ENCODE measurements around the gene TBC1D14. TPM values are rescaled to one million over a fixed set of nuclear protein-coding genes. Genes with fewer than 3 reads are reported as not detected.
A peak's percentile ranks its signal among the peaks of the same experiment; 100 is the strongest.

Gene TBC1D14
- total RNA-seq, 1 experiment from 2014 or later, result 35.2 TPM

- 0 out of 2 replicates have a peak, but pooled peaks cover 2% of the 10 kb centered on the region for H3K36me3 ChIP-seq (ENCODE audit: insufficient read depth, low read length)
- H3K4me1 ChIP-seq (ENCODE audit: low read length), result no peaks in the 10 kb centered on the region
- no peaks in the 10 kb centered on the region for H3K9me3 ChIP-seq (ENCODE audit: low read length)
- H3K4me3 ChIP-seq (ENCODE audit: low read length), result no peak overlapping the region
- H3K4me2 ChIP-seq (ENCODE audit: low read depth, low read length, poor library complexity, severe bottlenecking), result no peak overlapping the region
- H3K79me2 ChIP-seq (ENCODE audit: low read length), result no peaks in the 10 kb centered on the region
- no peak overlapping the region for H2AFZ ChIP-seq (ENCODE audit: low read length)
- H3K9me2 ChIP-seq (replicated peaks; ENCODE audit: insufficient read depth, low read length), result no peaks in the 10 kb centered on the region
- no peak overlapping the region for H3K27ac ChIP-seq (ENCODE audit: low read length)
- no peaks in the 10 kb centered on the region for H4K20me1 ChIP-seq (ENCODE audit: insufficient read depth, low read depth, low read length)
- no peak for DNase-seq
- H3K9ac ChIP-seq (ENCODE audit: low read length), result no peak overlapping the region
- H3K27me3 ChIP-seq (ENCODE audit: low read length), result no peaks in the 10 kb centered on the region
Measured at GRCh38 chr4:7029212-7029611, 119.6 kb downstream of the TBC1D14 start.

DNA sequence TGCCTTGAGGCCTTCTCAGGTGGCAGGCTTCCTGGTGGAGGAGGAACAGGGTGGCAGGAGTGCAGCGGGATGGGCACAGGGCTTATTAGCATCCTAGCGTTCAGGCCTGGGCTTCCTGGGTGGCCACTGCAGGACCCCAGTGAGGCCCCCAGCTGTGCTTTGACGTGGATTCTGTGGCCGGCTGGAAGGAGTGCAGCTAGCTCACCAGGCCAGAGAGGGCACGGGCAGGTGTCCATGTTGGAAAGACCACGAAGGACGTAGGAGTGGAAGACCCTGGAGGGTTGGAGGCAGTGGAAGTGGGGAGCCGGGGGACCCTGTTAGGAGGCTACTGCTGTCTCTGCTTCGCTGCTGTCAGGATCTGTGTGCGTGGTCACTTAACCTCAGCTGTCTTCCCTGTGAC is 120.3 kb downstream of the TBC1D14 start:
- Histone ChIP-seq H3K4me1 (ENCODE audit: low read length) (no peaks in the 10 kb centered on the region), H3K9me2 (replicated peaks; ENCODE audit: insufficient read depth, low read length) (no peaks in the 10 kb centered on the region), H3K27me3 (ENCODE audit: low read length) (no peaks in the 10 kb centered on the region), H4K20me1 (ENCODE audit: insufficient read depth, low read depth, low read length) (no peaks in the 10 kb centered on the region), H3K4me2 (ENCODE audit: low read depth, low read length, poor library complexity, severe bottlenecking) (no peak overlapping the region), H3K27ac (ENCODE audit: low read length) (no peak overlapping the region), H3K36me3 (ENCODE audit: insufficient read depth, low read length) (0 out of 2 replicates have a peak, but pooled peaks cover 2% of the 10 kb centered on the region), H3K9ac (ENCODE audit: low read length) (no peak overlapping the region), H3K4me3 (ENCODE audit: low read length) (no peak overlapping the region), H3K79me2 (ENCODE audit: low read length) (no peaks in the 10 kb centered on the region), H3K9me3 (ENCODE audit: low read length) (no peaks in the 10 kb centered on the region), H2AFZ (ENCODE audit: low read length) (no peak overlapping the region)
- DNase-seq, result no peak

DNA sequence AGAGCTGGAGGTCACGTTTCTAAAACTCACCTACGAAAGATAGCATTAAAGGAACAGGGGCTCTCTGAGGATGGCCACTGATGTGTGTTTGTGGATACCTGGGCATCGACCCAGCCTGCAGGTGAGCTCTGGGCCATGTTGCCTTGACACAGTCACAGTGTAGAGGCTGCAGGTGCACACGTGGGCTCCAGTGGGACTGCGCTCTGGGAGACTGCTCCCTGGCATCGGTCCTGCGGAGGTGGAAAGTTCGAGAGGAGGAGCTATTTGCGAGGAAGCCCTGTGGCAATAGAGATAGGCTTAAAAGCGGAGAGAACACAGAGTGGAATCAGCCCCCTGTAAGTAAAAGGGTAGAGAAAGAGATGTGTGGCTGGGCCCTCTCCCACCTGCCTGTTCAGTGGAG is 121.2 kb downstream of the TBC1D14 start:
- H3K27ac ChIP-seq (ENCODE audit: low read length), result no peak overlapping the region
- H2AFZ ChIP-seq (ENCODE audit: low read length), result no peak overlapping the region
- H3K4me2 ChIP-seq (ENCODE audit: low read depth, low read length, poor library complexity, severe bottlenecking), result no peak overlapping the region
- no peaks in the 10 kb centered on the region for H3K9me3 ChIP-seq (ENCODE audit: low read length)
- 0 out of 2 replicates have a peak, but pooled peaks cover 2% of the 10 kb centered on the region for H3K36me3 ChIP-seq (ENCODE audit: insufficient read depth, low read length)
- DNase-seq, result no peak
- H3K9ac ChIP-seq (ENCODE audit: low read length), result no peak overlapping the region
- H3K4me1 ChIP-seq (ENCODE audit: low read length), result no peaks in the 10 kb centered on the region
- no peaks in the 10 kb centered on the region for H4K20me1 ChIP-seq (ENCODE audit: insufficient read depth, low read depth, low read length)
- H3K27me3 ChIP-seq (ENCODE audit: low read length), result no peaks in the 10 kb centered on the region
- no peaks in the 10 kb centered on the region for H3K9me2 ChIP-seq (replicated peaks; ENCODE audit: insufficient read depth, low read length)
- no peaks in the 10 kb centered on the region for H3K79me2 ChIP-seq (ENCODE audit: low read length)
- H3K4me3 ChIP-seq (ENCODE audit: low read length), result no peak overlapping the region

DNA sequence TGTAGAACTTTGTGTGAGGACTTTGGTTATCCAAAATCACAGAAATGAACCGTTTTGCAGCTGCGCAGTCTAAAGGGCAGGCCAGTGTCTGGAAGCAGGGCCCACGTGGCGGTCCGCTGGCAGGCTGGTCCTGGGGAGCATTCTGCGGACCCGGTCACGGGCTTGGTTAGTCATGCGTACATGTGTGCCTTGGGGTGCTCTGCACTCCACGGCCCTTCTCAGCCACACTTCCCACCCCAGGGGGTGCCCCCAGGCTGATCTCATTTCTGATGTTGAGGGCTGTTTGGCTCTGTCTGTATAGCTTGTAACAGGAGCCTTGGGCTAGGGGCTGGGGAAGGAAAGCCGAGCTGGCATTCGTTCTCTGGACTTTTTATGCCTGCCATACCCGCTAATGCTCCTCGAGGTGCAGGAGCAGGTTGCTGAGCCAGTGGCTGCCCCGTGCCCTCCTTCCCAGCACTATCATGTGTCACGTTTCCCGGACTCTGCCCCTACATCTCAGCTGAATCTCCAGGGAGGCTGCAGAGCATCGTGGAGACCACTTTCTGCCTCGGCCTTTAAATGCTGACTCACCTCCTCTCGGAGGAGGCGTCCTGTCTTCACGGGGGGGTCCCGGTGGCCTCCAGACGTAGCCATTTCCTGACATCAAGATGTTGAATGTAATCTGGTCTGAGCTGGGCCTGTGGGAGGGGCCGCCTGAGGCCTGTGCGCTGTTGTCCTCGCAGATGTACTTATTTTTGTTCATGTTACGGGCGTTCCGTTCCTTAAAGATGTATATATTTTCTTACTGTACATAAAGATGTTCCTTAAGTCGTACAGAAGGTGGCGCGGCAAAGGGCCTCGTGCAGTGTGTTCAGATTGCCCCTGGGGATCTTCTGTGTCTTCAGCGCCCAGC is 122.2 kb downstream of the TBC1D14 start:
- no peak overlapping the region for H3K9ac ChIP-seq (ENCODE audit: low read length)
- no peak for DNase-seq
- no peak overlapping the region for H3K4me2 ChIP-seq (ENCODE audit: low read depth, low read length, poor library complexity, severe bottlenecking)
- 0 out of 2 replicates have a peak, but pooled peaks cover 2% of the 10 kb centered on the region for H3K36me3 ChIP-seq (ENCODE audit: insufficient read depth, low read length)
- no peak overlapping the region for H3K4me3 ChIP-seq (ENCODE audit: low read length)
- no peak overlapping the region for H2AFZ ChIP-seq (ENCODE audit: low read length)
- H4K20me1 ChIP-seq (ENCODE audit: insufficient read depth, low read depth, low read length), result no peaks in the 10 kb centered on the region
- H3K79me2 ChIP-seq (ENCODE audit: low read length), result no peaks in the 10 kb centered on the region
- H3K27me3 ChIP-seq (ENCODE audit: low read length), result no peaks in the 10 kb centered on the region
- no peaks in the 10 kb centered on the region for H3K4me1 ChIP-seq (ENCODE audit: low read length)
- no peak overlapping the region for H3K27ac ChIP-seq (ENCODE audit: low read length)
- H3K9me3 ChIP-seq (ENCODE audit: low read length), result no peaks in the 10 kb centered on the region
- no peaks in the 10 kb centered on the region for H3K9me2 ChIP-seq (replicated peaks; ENCODE audit: insufficient read depth, low read length)

DNA sequence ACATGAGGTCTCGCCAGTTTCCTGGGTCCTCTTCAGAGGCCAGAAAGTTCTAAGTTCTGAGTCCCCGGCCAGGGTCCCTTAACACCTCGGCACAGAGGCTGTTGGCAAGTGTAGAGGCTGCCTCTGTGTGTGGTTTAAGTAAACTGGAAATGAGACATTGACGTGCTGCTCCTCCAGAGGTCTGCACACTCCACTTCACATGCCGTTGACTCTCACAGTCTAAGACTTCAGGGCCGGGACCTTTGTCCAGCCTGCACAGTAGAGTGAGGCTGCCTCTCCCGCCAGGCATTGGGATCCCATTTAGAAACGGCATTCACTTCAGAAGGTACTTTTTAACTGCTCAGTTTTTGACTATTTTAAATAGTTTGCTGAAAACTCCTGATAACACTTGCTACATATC is 123.0 kb downstream of the TBC1D14 start:
- Histone ChIP-seq H3K36me3 (ENCODE audit: insufficient read depth, low read length) (no peaks in the 10 kb centered on the region), H3K27ac (ENCODE audit: low read length) (no peak overlapping the region), H3K79me2 (ENCODE audit: low read length) (no peaks in the 10 kb centered on the region), H3K9me2 (replicated peaks; ENCODE audit: insufficient read depth, low read length) (no peaks in the 10 kb centered on the region), H3K9me3 (ENCODE audit: low read length) (no peaks in the 10 kb centered on the region), H2AFZ (ENCODE audit: low read length) (no peak overlapping the region), H3K4me2 (ENCODE audit: low read depth, low read length, poor library complexity, severe bottlenecking) (no peak overlapping the region), H3K4me3 (ENCODE audit: low read length) (no peak overlapping the region), H3K27me3 (ENCODE audit: low read length) (no peaks in the 10 kb centered on the region), H3K4me1 (ENCODE audit: low read length) (no peaks in the 10 kb centered on the region; the same call in 1 of the 2 replicates), H4K20me1 (ENCODE audit: insufficient read depth, low read depth, low read length) (no peaks in the 10 kb centered on the region), H3K9ac (ENCODE audit: low read length) (no peak overlapping the region)
- no peak for DNase-seq

DNA sequence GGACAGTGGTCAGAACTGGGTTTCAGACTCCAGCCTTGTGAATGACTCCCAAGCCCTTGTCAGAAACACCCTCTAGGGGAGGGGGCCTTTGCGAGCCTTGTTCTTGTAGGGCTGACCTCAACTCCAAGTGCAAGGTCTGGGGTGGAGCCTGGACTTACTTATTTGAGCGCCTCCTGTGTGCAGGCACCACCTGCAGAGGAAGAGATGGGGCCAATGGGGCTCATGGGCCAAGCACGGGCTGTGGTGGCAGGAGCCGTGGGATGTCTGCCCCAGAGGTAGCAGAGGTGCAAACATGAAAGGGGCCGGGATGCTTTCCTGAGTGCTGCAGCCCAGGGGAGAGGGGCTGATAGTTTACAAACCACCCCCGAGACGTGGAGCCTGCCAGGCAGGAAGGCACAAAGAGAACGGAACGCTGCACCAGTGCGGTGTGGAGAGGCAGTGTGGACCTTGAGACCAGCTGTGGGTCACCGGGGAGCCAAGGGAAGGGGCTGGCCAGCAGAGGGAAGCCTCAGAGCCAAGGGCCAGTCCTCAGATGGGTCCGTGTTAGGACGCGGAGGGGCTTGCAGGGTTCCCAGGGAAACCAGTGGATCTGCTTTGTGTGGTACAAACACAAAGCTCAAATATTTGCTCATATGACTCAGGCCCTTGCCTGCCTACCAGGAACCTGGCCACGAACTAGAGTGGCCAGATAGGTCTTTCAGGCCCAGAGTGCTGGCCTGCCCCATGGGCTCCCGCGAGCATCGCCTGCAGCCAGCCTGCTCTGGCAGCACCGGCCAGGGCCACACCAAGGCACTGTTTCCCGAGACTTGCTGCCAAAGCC is 124.8 kb downstream of the TBC1D14 start:
- no peak overlapping the region for H3K9ac ChIP-seq (ENCODE audit: low read length)
- no peaks in the 10 kb centered on the region for H4K20me1 ChIP-seq (ENCODE audit: insufficient read depth, low read depth, low read length)
- no peak overlapping the region for H3K4me3 ChIP-seq (ENCODE audit: low read length)
- H3K27me3 ChIP-seq (ENCODE audit: low read length), result no peaks in the 10 kb centered on the region
- H2AFZ ChIP-seq (ENCODE audit: low read length), result no peak overlapping the region
- H3K27ac ChIP-seq (ENCODE audit: low read length), result no peak overlapping the region
- no peaks in the 10 kb centered on the region for H3K79me2 ChIP-seq (ENCODE audit: low read length)
- DNase-seq, result no peak
- H3K9me2 ChIP-seq (replicated peaks; ENCODE audit: insufficient read depth, low read length), result no peaks in the 10 kb centered on the region
- H3K4me1 ChIP-seq (ENCODE audit: low read length), result no peaks in the 10 kb centered on the region; the same call in 1 of the 2 replicates
- no peak overlapping the region for H3K4me2 ChIP-seq (ENCODE audit: low read depth, low read length, poor library complexity, severe bottlenecking)
- no peaks in the 10 kb centered on the region for H3K36me3 ChIP-seq (ENCODE audit: insufficient read depth, low read length)
- H3K9me3 ChIP-seq (ENCODE audit: low read length), result no peaks in the 10 kb centered on the region

DNA sequence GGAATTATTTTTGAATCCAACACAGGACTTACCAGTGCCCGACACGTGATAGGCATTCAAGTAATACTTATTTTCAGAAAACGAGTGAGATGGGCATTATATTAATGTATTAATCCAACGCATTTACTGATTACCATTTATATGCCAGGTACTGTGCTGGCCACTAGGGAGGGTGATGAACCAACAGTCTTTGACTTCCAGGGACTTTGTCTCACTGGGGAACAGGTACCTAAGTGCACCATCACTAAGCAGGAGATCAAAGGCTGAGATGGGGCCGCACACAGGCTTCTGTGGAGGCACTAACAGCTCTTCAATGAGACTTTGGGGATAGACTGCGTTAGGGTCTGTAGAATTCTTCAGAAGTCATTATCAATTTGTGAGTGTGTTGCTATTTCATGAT is 127.8 kb downstream of the TBC1D14 start:
- H3K36me3 ChIP-seq (ENCODE audit: insufficient read depth, low read length), result no peaks in the 10 kb centered on the region
- no peak overlapping the region for H3K27ac ChIP-seq (ENCODE audit: low read length)
- H3K27me3 ChIP-seq (ENCODE audit: low read length), result no peaks in the 10 kb centered on the region
- no peaks in the 10 kb centered on the region for H3K9me2 ChIP-seq (replicated peaks; ENCODE audit: insufficient read depth, low read length)
- H3K9ac ChIP-seq (ENCODE audit: low read length), result no peak overlapping the region
- DNase-seq, result peak; percentile 72
- no peak overlapping the region for H3K4me3 ChIP-seq (ENCODE audit: low read length)
- no peaks in the 10 kb centered on the region; the same call in 1 of the 2 replicates for H4K20me1 ChIP-seq (ENCODE audit: insufficient read depth, low read depth, low read length)
- no peaks in the 10 kb centered on the region for H3K9me3 ChIP-seq (ENCODE audit: low read length)
- no peaks in the 10 kb centered on the region for H3K79me2 ChIP-seq (ENCODE audit: low read length)
- peaks cover 7% of the 10 kb centered on the region; the same call in 1 of the 2 replicates for H3K4me1 ChIP-seq (ENCODE audit: low read length)
- no peak overlapping the region for H2AFZ ChIP-seq (ENCODE audit: low read length)
- no peak overlapping the region for H3K4me2 ChIP-seq (ENCODE audit: low read depth, low read length, poor library complexity, severe bottlenecking)

GRCh38 chr4:7040765-7041164 is 131.1 kb downstream of the TBC1D14 start:
- no peaks in the 10 kb centered on the region for H3K9me3 ChIP-seq (ENCODE audit: low read length)
- peaks cover 23% of the 10 kb centered on the region for H3K79me2 ChIP-seq (ENCODE audit: low read length)
- H4K20me1 ChIP-seq (ENCODE audit: insufficient read depth, low read depth, low read length), result no peaks in the 10 kb centered on the region; the same call in 1 of the 2 replicates
- H3K27ac ChIP-seq (ENCODE audit: low read length), result no peak overlapping the region
- no peaks in the 10 kb centered on the region for H3K36me3 ChIP-seq (ENCODE audit: insufficient read depth, low read length)
- DNase-seq, result no peak
- peaks cover 24% of the 10 kb centered on the region for H3K4me1 ChIP-seq (ENCODE audit: low read length)
- H3K9ac ChIP-seq (ENCODE audit: low read length), result no peak overlapping the region
- no peaks in the 10 kb centered on the region for H3K27me3 ChIP-seq (ENCODE audit: low read length)
- H3K4me2 ChIP-seq (ENCODE audit: low read depth, low read length, poor library complexity, severe bottlenecking), result no peak overlapping the region
- H3K9me2 ChIP-seq (replicated peaks; ENCODE audit: insufficient read depth, low read length), result no peaks in the 10 kb centered on the region
- no peak overlapping the region for H2AFZ ChIP-seq (ENCODE audit: low read length)
- no peak overlapping the region for H3K4me3 ChIP-seq (ENCODE audit: low read length)

All from Karpas-422 (cell line).